ENCODE data around the gene SLC22A23. TPM values are rescaled to one million over a fixed set of nuclear protein-coding genes. Genes with fewer than 3 reads are reported as not detected.

Gene SLC22A23
- total RNA-seq, 1 experiment from 2014 or later, result 6.8 TPM

GRCh38 chr6:3266170-3266569, 190.7 kb downstream of the SLC22A23 start:
- no peak overlapping the region for H3K4me3 Mint-ChIP-seq
- WGBS (ENCODE audit: extremely low coverage, insufficient read length, low lambda C conversion rate), result no CpG with 5 or more reads among the region's 9 CpGs

More at GRCh38 chr6:3266170-3266569, 190.7 kb downstream of the SLC22A23 start:
- Histone ChIP-seq H3K9me3 (ENCODE audit: control insufficient read depth, low read depth, low read length) (no peaks in the 10 kb centered on the region), H3K27me3 (ENCODE audit: insufficient read depth, low read length) (no peaks in the 10 kb centered on the region), H4K20me1 (ENCODE audit: control insufficient read depth, insufficient read depth, insufficient read length) (no peaks in the 10 kb centered on the region), H3K9ac (ENCODE audit: extremely low read depth, insufficient read length, low read length) (no peak overlapping the region), H2AK5ac (ENCODE audit: insufficient read length, low read length) (no peak overlapping the region), H2AFZ (ENCODE audit: low read length) (no peak overlapping the region), H4K8ac (replicated peaks; ENCODE audit: insufficient read length, low read depth, low read length) (no peak overlapping the region), H2BK5ac (ENCODE audit: insufficient read length, low read length) (no peak overlapping the region), H3K56ac (ENCODE audit: insufficient read length, low read depth, low read length) (no peak overlapping the region), H4K91ac (ENCODE audit: insufficient read length, low read depth, low read length) (no peak overlapping the region), H3K79me2 (ENCODE audit: insufficient read depth, low read length) (peaks cover 15% of the 10 kb centered on the region; the same call in 1 of the 2 replicates), H3K4ac (ENCODE audit: low read depth, low read length) (no peak overlapping the region), H3K14ac (ENCODE audit: insufficient read depth, low read length) (no peak overlapping the region), H3T11ph (ENCODE audit: low read length) (no peak overlapping the region), H3K4me1 (ENCODE audit: insufficient read depth, low read length) (no peaks in the 10 kb centered on the region), H2BK15ac (ENCODE audit: low read depth, low read length) (no peak overlapping the region), H3K27ac (ENCODE audit: insufficient read length, low read depth, low read length) (no peak overlapping the region), H3K23me2 (ENCODE audit: insufficient read length, low read depth, low read length, poor library complexity, severe bottlenecking) (no peaks in the 10 kb centered on the region), H2BK120ac (ENCODE audit: low read depth, low read length, poor library complexity, severe bottlenecking) (no peak overlapping the region), H2BK20ac (ENCODE audit: low read depth, low read length, poor library complexity, severe bottlenecking) (no peak overlapping the region), H3K23ac (ENCODE audit: insufficient read length, low read depth, low read length) (no peak overlapping the region), H3K18ac (ENCODE audit: insufficient read length, low read depth, low read length) (no peak overlapping the region), H3K4me2 (ENCODE audit: insufficient read depth, insufficient read length, low read length) (no peak overlapping the region), H3K79me1 (ENCODE audit: insufficient read depth, low read depth, low read length, poor library complexity, severe bottlenecking) (peaks cover 4% of the 10 kb centered on the region), H4K5ac (ENCODE audit: insufficient read length, low read depth, low read length) (no peak overlapping the region), H2BK12ac (ENCODE audit: insufficient read length, low read depth, low read length) (no peak overlapping the region)
- TF ChIP-seq CTCF (conservative IDR thresholded peaks at IDR 0.05), result no peak
- peaks cover 40 to 64% (median 63%) of the 10 kb centered on the region in 3 experiments for H3K36me3 Mint-ChIP-seq (ENCODE audit: insufficient read depth in 1 of 3, low read depth in 3 of 3)
- DNase-seq, result no peak
- H3K9me3 Mint-ChIP-seq, result no peaks in the 10 kb centered on the region
- H3K4me1 Mint-ChIP-seq, result peaks cover 2 to 10% of the 10 kb centered on the region in 2 experiments
- no peak overlapping the region for H3K27ac Mint-ChIP-seq
- no peaks in the 10 kb centered on the region for H3K27me3 Mint-ChIP-seq (ENCODE audit: low read depth)
